CD14-positive monocyte (primary cell): ENCODE data around the gene CHMP1B. TPM values are rescaled to one million over a fixed set of nuclear protein-coding genes. Genes with fewer than 3 reads are reported as not detected.
A peak's percentile ranks its signal among the peaks of the same experiment; 100 is the strongest.
"Not testable (repeated sequence)": the region's sequence is repeated elsewhere in the genome, so short reads cannot be mapped to it uniquely, and the experiment has no call there.

Experiments
- DNase-seq, 3 donors: peaks; one replicate each; pipeline ENCODE4 v3.0.0-alpha.2; 2011 to 2022
- H2AFZ ChIP-seq: 2 replicates; pipeline ENCODE4 v1.6.0; 2012; ENCODE audit warnings: mild to moderate bottlenecking, low read depth, low read length, inconsistent platforms; ENCODE audit not compliant: insufficient read depth, poor library complexity, severe bottlenecking
- H3K27ac ChIP-seq, 2 donors: 1 replicate in 1 of 2; 2 replicates in 1 of 2; pipeline ENCODE4 v1.5.1; 2012 to 2013; ENCODE audit warnings: low read length in 2 of 2, control low read depth in 1 of 2, inconsistent platforms in 1 of 2, low read depth in 1 of 2, mild to moderate bottlenecking in 1 of 2
- H3K27me3 ChIP-seq, 2 donors: one replicate each; pipeline versions ENCODE4 v1.6.0 to v1.6.1; 2011 to 2013; ENCODE audit warnings: low read length in 2 of 2; ENCODE audit not compliant: control insufficient read depth in 2 of 2, insufficient read depth in 2 of 2
- H3K36me3 ChIP-seq, 2 donors: replicated peaks in 1 of 2; 1 replicate in 1 of 2; 2 replicates in 1 of 2; pipeline versions ENCODE4 v1.5.1 to v1.6.1; 2012 to 2013; ENCODE audit warnings: low read length in 2 of 2, control low read depth in 1 of 2, inconsistent platforms in 1 of 2, mild to moderate bottlenecking in 1 of 2; ENCODE audit not compliant: insufficient read depth in 2 of 2, control insufficient read depth in 1 of 2
- H3K4me1 ChIP-seq, 2 donors: 1 replicate in 1 of 2; 2 replicates in 1 of 2; pipeline versions ENCODE4 v1.5.1 to v1.6.1; 2012 to 2013; ENCODE audit warnings: low read length in 2 of 2, control low read depth in 1 of 2, inconsistent platforms in 1 of 2, mild to moderate bottlenecking in 1 of 2, moderate library complexity in 1 of 2; ENCODE audit not compliant: insufficient read depth in 2 of 2, control insufficient read depth in 1 of 2
- H3K4me2 ChIP-seq: replicated peaks from 2 replicates; pipeline ENCODE3; 2012; ENCODE audit warnings: low read length, moderate library complexity, mild to moderate bottlenecking; ENCODE audit not compliant: poor library complexity, severe bottlenecking; ENCODE audit errors: extremely low read depth
- H3K4me3 ChIP-seq, 3 experiments: fragments of 200-600 bp in 1 of 3; sonication (generic) in 1 of 3; replicated peaks in 1 of 3; 1 replicate in 2 of 3; 2 replicates in 1 of 3; pipeline ENCODE4 v1.5.1; 2011 to 2013; ENCODE audit warnings: low read length in 3 of 3, mild to moderate bottlenecking in 3 of 3, control low read depth in 2 of 3, low read depth in 2 of 3, inconsistent platforms in 1 of 3, moderate library complexity in 1 of 3
- H3K79me2 ChIP-seq: 2 replicates; pipeline ENCODE4 v1.6.0; 2012; ENCODE audit warnings: mild to moderate bottlenecking, control low read depth, inconsistent platforms, low read length, moderate library complexity; ENCODE audit not compliant: insufficient read depth
- H3K9ac ChIP-seq: 2 replicates; pipeline ENCODE4 v1.6.0; 2017; ENCODE audit warnings: low read length, mild to moderate bottlenecking; ENCODE audit not compliant: insufficient read depth, poor library complexity, severe bottlenecking
- H3K9me3 ChIP-seq, 2 donors: replicated peaks in 1 of 2; 1 replicate in 1 of 2; 2 replicates in 1 of 2; pipeline versions ENCODE4 v1.5.1 to v1.6.1; 2012 to 2013; ENCODE audit warnings: low read length in 2 of 2, control low read depth in 1 of 2; ENCODE audit not compliant: control insufficient read depth in 1 of 2, insufficient read depth in 1 of 2
- H4K20me1 ChIP-seq: 2 replicates; pipeline ENCODE4 v1.6.0; 2012; ENCODE audit warnings: mild to moderate bottlenecking, low read length, control low read depth, moderate library complexity; ENCODE audit not compliant: insufficient read depth
- H3K27ac Mint-ChIP-seq, 7 donors: one replicate each; pipeline ENCODE4 v1.8.0; 2020; ENCODE audit warnings: mild to moderate bottlenecking in 7 of 7, mixed read lengths in 7 of 7, moderate library complexity in 6 of 7, inconsistent platforms in 2 of 7
- H3K27me3 Mint-ChIP-seq, 3 donors: one replicate each; pipeline ENCODE4 v1.8.0; 2021 to 2022; ENCODE audit warnings: low read depth in 3 of 3, mild to moderate bottlenecking in 3 of 3, mixed read lengths in 3 of 3, moderate library complexity in 3 of 3, inconsistent platforms in 1 of 3
- H3K36me3 Mint-ChIP-seq, 2 donors: one replicate each; pipeline ENCODE4 v1.8.0; 2020; ENCODE audit warnings: mixed read lengths in 2 of 2, inconsistent platforms in 1 of 2, mild to moderate bottlenecking in 1 of 2
- H3K4me1 Mint-ChIP-seq: one replicate; pipeline ENCODE4 v1.8.0; 2020; ENCODE audit warnings: mild to moderate bottlenecking, mixed read lengths
- H3K4me3 Mint-ChIP-seq, 2 donors: one replicate each; pipeline ENCODE4 v1.8.0; 2020; ENCODE audit warnings: mild to moderate bottlenecking in 2 of 2, mixed read lengths in 2 of 2, moderate library complexity in 1 of 2
- H3K9me3 Mint-ChIP-seq, 7 donors: one replicate each; pipeline ENCODE4 v1.8.0; 2020 to 2022; ENCODE audit warnings: mixed read lengths in 7 of 7, mild to moderate bottlenecking in 6 of 7, moderate library complexity in 6 of 7, inconsistent platforms in 2 of 7
- WGBS: methylation state at CpG from one replicate; pipeline ENCODE4 v1.1.5; 2013; ENCODE audit warnings: missing lambda C conversion rate; ENCODE audit not compliant: insufficient coverage; 5-methylcytosine and 5-hydroxymethylcytosine counted together
- intact Hi-C, 2 donors: fragments of 100-400 bp; cut with micrococcal nuclease; formaldehyde crosslinking; loops; one replicate each; pipeline versions ENCODE4 v1.15.0 to v1.15.1; 2023
- polyA plus RNA-seq, 3 donors: library from polyadenylated mRNA; depleted of rRNA in 1 of 3; unstranded in 2 of 3; stranded (reverse) in 1 of 3; fragments of 300-500 nt in 2 of 3; fragments of >200 nt in 1 of 3; fragmentation: Illumina TruSeq in 2 of 3; gene quantifications; 1 replicate in 2 of 3; 2 replicates in 1 of 3; pipeline ENCODE4 v1.2.3, GENCODE V29; 2012 to 2021
- TF ChIP-seq, protein P1 (sequence below): fragments of 200-600 bp; IDR thresholded peaks from one replicate; pipeline ENCODE4 v1.8.0; 2022; ENCODE audit warnings: antibody characterized with exemption, mild to moderate bottlenecking

Gene CHMP1B
- polyA plus RNA-seq, 3 donors: 95.2 to 182 (median 105) TPM

DNA sequence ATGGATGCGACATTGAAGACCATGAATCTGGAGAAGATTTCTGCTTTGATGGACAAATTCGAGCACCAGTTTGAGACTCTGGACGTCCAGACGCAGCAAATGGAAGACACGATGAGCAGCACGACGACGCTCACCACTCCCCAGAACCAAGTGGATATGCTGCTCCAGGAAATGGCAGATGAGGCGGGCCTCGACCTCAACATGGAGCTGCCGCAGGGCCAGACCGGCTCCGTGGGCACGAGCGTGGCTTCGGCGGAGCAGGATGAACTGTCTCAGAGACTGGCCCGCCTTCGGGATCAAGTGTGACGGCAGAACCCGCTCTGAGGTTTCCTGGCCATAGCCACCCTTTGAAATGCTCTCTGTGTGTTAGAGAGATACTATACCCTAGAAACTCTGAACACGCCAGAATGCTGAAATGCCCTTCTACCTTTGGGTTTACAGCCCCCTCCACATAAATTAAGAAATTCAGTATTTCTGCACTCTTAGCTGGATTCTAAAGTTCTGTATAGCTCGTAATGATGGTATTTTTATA is 659 bp downstream of the CHMP1B start:
- peaks cover 7 to 18% of the 10 kb centered on the region in 2 donors for H3K36me3 Mint-ChIP-seq
- peak overlapping the region; percentile 99 to 100 (median 100) for H3K27ac Mint-ChIP-seq
- H3K27me3 Mint-ChIP-seq: peaks cover 3 to 12% (median 4%) of the 10 kb centered on the region in 3 donors
- Histone ChIP-seq H3K36me3 (no peaks in the 10 kb centered on the region), H3K27ac (peak overlapping the region; percentile 93 to 98), H4K20me1 (peaks cover 32% of the 10 kb centered on the region), H3K4me2 (peak overlapping the region; percentile 89), H3K4me3 (peak overlapping the region; percentile 81 to 96 (median 87)), H3K9me3 (no peaks in the 10 kb centered on the region), H2AFZ (no peak overlapping the region), H3K9ac (peak overlapping the region; percentile 92), H3K79me2 (peaks cover 40% of the 10 kb centered on the region), H3K4me1 (peaks cover 34 to 57% of the 10 kb centered on the region in 2 donors), H3K27me3 (no peaks in the 10 kb centered on the region)
- 0% methylated on average over 17 of the region's 23 CpGs for WGBS
- peaks cover 44% of the 10 kb centered on the region for H3K4me1 Mint-ChIP-seq
- peak overlapping the region; percentile 100 for H3K4me3 Mint-ChIP-seq
- DNase-seq: peak in 2 of 3 donors; percentile 28 to 45
- intact Hi-C loops: loop anchor here (2.0 to 10.0 kb wide), 4 partner anchors 53 to 131 kb away; partner anchors contain the start of genes MPPE1 (in 2 of the 2) and IMPA2 (in 1 of the 2)
- peaks cover 0 to 2% (median 0%) of the 10 kb centered on the region in 7 donors for H3K9me3 Mint-ChIP-seq
- TF ChIP-seq, protein P1, sequence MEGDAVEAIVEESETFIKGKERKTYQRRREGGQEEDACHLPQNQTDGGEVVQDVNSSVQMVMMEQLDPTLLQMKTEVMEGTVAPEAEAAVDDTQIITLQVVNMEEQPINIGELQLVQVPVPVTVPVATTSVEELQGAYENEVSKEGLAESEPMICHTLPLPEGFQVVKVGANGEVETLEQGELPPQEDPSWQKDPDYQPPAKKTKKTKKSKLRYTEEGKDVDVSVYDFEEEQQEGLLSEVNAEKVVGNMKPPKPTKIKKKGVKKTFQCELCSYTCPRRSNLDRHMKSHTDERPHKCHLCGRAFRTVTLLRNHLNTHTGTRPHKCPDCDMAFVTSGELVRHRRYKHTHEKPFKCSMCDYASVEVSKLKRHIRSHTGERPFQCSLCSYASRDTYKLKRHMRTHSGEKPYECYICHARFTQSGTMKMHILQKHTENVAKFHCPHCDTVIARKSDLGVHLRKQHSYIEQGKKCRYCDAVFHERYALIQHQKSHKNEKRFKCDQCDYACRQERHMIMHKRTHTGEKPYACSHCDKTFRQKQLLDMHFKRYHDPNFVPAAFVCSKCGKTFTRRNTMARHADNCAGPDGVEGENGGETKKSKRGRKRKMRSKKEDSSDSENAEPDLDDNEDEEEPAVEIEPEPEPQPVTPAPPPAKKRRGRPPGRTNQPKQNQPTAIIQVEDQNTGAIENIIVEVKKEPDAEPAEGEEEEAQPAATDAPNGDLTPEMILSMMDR: no peak

DNA sequence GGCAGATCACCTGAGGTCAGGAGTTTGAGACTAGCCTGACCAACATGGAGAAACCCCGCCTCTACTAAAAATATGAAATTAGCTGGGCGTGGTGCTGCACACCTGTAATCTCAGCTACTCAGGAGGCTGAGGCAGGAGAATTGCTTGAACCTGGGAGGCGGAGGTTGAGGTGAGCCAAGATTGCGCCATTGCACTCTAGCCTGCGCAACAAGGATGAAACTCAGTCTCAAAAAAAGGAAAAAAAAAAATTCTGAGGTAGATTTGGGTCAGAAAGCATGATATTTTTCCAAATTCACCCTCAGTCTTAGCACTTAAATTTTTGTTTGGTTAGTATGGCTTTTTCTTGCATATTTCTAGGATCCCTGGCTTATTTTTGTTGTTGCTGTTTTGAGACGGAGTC is 3.3 kb downstream of the CHMP1B start:
- H3K9me3 ChIP-seq, H3K27me3 Mint-ChIP-seq, H2AFZ ChIP-seq, H3K9ac ChIP-seq, H3K4me3 ChIP-seq, DNase-seq, H3K9me3 Mint-ChIP-seq, H3K27me3 ChIP-seq, H3K4me2 ChIP-seq, H3K36me3 ChIP-seq: not testable (repeated sequence)
- peak overlapping the region in 1 of 2 donors; percentile 98 for H3K27ac ChIP-seq
- H3K4me1 ChIP-seq: peaks cover 46 to 71% of the 10 kb centered on the region in 2 donors
- H3K4me3 Mint-ChIP-seq: peak overlapping the region in 1 of 2 donors; percentile 20
- H3K4me1 Mint-ChIP-seq: peaks cover 58% of the 10 kb centered on the region
- H3K27ac Mint-ChIP-seq: peak overlapping the region in 6 of 7 donors; percentile 46 to 100 (median 78)
- intact Hi-C loops: loop anchor here in 1 of 2 donors (5.0 to 10.0 kb wide), 2 partner anchors 50 to 128 kb away; partner anchors contain the start of genes IMPA2 and MPPE1
- peaks cover 7 to 22% of the 10 kb centered on the region in 2 donors for H3K36me3 Mint-ChIP-seq
- peaks cover 32% of the 10 kb centered on the region for H4K20me1 ChIP-seq
- peaks cover 40% of the 10 kb centered on the region for H3K79me2 ChIP-seq
- WGBS: 100% methylated on average over 2 of the region's 6 CpGs
